ENCODE measurements around the gene SLC13A2.
A peak's percentile ranks its signal among the peaks of the same experiment; 100 is the strongest.

SLC13A2 gene

DNA sequence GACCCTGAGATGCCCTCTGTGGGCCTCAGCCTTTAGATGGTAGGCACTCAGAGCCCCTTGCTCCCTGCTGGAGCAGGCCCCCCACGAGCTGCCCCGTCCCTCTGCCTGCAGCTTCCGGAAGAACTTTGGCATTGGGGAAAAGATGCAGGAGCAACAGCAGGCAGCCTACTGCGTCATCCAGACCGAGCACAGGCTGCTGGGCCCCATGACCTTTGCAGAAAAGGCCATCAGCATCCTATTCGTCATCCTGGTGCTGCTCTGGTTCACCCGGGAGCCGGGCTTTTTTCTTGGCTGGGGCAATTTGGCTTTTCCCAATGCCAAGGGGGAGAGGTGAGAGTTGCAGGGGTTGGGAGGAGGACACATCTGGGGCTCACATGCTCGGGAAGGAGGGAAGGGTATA lies 20.0 kb downstream of the SLC13A2 start:
- no peak for DNase-seq (ENCODE audit: low read depth)

DNA sequence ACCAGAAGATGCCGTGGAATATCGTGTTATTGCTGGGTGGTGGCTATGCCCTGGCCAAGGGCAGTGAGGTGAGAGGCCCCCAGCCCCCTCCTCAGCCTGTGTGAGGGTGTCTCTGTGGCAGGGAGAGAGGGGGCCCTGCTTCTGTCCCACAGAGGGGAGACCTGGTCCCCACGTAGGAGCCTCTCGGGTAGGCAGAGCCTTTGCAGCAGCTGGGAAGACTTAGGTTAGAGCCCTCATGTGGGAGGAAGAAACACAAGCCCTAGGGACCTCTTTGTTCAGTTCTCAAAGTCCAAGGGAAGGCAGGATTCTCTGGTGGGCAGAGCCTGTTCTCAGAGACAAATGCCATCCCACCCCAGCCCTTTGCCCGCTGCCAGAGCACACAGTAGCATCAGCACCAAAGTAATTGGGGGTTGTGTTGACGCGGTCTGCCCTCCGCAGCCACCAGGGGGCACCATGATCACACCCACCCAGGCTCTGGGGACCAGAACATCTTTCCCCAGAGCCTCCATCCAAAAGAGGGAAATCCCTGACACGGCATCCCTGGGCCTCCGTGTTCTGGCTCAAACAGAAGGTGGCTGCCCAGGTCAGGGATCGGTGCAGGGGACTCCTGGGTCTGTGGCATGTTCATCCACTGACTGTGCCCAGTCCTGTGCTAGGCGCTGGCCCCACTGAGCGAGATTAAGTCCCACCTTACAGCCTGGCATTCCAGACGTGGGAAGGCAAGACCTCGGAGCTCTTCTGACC lies 21.2 kb downstream of the SLC13A2 start:
- peak; percentile 17 for DNase-seq (ENCODE audit: low read depth)

DNA sequence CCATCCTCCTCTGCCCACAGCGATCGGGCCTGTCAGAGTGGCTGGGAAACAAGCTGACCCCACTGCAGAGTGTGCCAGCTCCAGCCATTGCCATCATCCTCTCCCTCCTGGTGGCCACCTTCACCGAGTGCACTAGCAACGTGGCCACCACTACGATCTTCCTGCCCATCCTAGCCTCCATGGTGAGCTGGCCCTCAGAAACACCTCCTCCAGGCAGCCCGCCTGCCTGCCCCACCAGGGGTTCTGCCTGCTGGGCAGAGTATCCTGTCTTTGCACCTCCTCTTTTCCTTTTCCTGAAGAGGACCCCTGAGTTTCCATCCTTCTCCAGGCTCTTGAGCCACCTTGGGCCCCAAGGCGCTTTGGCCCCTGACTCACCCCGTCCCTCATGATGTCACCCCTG lies 22.2 kb downstream of the SLC13A2 start:
- DNase-seq (ENCODE audit: low read depth) = no peak

DNA sequence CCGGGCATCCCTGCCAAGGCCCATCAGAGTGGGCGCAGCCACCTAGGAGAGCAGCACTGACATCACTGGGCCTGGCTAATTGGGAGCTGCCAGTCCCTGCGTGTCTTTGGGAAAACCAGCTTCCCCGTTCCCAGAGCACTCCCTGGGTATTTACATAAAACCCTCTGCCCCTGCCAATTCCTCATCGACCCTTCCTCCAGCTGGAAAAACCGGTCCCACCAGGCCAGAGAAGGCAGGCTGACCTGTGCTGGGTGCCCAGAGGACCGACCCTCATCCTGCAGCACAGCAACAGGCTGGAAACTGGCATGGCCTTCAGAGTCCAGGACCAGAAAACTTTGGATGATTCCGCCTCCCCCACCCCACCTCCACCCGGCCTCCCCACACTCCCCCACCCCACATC lies 24.5 kb downstream of the SLC13A2 start:
- DNase-seq (ENCODE audit: low read depth) = no peak

DNA sequence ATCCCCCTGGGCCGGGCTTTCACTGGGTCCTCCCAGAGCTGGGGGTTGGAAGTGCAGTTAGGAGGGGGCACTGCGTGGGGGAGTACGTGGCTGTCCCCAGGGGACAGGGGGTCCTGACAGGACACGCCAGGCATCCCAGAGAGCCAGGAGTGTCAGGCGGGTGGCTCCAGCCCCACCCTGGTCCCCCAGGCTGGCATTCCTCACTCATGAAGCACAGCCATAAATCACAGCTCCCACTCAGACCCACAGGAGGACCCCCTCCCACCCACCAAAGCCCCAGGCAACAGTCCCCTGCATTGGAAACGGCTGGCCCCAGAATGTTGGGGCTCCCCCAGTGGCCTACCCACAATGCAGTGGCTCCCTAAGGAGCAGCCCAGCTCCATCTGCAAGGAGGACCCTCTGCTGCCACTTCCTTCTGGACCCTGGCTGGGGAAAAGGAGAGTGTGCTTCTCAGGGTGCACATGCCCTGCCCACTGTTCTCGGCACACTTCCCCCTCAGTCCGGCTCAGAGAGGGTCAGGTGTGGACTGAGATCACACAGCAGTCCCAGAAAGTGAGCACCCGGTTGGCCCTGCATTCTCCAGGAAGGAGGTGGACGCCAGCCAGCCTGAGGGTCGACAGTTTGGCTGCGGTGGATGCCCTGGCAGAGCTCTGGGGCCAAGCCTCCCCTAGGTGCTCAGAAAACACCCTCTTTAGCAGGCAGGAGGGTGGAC lies 25.4 kb downstream of the SLC13A2 start:
- DNase-seq (ENCODE audit: low read depth) = no peak

DNA sequence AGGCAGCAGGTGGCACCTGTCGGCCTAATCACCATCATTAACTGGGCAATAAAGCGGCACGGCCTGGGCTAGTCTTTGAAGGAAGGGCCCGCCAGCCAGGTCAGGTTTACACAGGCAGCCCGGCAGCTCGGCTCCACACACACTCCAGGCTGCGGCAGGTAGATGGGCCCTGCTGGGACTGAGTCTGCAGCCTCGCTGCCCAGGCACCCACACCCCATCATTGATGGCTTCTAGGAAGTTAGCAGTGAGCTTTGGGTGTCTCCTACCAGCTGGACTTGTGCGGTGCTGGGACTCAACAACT lies 25.9 kb downstream of the SLC13A2 start:
- no peak for DNase-seq (ENCODE audit: low read depth)

DNA sequence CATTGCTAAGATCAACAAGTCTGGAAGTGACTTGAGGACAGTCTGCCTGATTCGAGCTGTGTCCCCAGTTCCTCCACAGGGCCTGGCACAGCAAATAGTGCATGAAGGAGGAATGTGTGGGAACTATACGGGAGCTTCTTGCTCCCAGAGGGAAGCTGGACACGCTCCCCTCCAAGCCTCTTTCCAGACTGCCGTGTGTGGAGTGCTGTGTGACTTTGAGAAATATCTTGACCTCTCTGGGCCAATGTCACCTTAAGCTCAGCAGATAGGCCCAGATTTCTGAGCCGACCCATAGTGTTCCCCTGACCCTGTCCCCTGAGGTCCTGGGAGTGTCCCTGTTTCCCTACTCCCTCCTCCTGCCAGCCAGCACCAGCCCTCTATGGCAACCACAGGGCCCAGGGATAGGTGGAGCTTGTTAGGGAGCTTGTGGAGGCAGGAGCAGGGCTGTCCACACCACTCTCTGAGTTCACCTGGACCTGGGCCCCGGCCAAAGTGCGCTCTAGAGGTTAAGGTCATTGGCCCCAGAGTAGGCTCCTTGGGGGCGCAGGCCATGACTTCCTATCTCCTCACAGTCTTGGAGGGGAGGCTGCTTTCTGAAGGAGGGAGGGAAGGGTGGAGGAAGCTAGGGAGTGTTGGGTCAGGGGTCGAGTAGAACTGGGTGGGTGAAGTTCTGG lies 26.4 kb downstream of the SLC13A2 start:
- DNase-seq (ENCODE audit: low read depth) = no peak

DNA sequence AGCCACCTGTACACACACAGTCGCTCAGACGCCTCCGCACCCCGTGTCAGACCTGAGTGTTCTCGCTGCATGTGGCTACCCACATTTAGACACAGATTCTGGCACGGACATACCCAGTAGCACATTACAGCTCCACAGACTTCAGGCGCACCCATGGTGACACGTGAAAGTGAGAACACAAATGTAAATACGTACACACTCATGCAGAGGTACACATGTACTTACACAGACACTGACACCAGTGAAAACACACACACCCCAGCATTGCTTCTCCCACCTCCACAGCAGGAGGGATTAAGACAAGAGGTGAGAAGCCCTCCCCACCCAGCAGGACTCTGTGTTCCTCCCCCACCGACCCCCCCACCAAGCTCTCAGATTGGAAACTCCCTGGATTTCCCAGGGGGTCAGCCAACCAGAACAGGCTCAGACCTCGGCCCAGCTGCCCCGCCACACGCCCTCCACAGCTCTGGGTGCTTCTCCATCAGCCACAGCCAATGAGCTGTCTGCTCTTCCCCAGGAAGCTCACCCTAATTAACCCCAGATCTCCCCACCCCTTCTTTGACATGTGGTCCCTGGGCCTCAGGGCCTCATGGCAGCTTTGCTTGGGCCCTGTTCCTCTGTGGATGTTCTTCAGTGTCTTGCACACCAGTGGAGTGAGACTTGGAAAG lies 27.4 kb downstream of the SLC13A2 start:
- DNase-seq (ENCODE audit: low read depth) = no peak

DNA sequence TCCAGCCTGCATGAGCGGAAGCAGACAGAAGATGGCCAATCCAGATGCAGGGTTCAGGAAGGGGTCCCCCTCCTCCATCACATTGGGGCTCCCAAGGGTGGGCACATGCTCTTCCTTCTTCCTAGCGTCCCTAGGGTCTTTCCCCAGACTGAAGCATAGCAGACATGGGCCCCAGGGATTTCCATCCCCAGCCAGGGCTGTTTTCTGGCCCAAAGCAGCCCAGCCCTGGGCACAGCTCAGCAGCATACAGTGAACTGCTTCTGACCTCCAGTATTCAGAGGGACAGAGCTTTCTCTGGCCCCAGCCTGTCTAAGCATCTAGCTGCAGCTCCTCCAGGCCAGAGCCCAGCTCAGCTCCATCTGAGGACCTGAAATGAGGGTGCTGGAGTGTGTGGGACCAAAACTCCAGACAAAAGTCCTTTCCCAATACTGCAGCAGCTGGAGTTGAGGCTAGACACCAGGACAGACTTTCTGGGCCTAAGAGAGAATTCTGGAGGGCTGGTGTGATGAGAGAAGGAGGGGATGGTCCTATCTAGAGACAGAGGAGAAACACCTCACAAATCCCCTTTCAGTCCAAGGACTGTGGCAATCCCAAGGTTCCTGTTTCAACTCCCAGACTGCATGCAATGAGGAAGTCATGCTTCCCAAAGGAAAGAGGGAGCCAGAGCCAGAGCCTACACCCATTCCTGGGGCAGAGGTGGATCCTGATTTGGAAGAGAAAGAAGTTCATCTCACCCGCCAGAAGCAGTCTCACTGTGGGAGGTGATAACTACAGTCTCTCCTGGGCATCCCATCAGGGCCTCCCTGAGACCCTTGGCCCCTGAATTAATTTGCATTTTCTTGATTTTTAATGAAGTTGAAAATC lies 28.2 kb downstream of the SLC13A2 start:
- DNase-seq (ENCODE audit: low read depth) = no peak

DNA sequence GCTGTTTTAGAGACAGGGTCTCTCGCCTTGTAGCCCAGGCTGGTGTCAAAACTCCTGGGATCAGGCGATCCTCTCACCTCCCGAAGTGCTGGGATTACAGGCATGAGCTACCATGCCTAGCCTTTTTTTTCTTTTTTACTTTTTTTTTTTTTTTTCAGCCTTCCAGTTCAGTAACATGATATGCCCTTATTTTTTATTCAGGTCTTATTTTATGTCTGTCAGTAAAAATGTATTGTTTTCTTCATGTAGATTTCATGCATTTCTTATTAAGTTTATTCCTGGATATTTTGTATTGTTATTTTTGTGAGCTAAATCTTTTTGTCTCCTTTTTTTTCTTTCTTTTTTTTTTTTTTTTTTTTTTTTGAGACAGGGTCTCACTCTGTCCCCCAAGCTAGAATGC lies 30.0 kb downstream of the SLC13A2 start:
- DNase-seq (ENCODE audit: low read depth) = no peak

DNA sequence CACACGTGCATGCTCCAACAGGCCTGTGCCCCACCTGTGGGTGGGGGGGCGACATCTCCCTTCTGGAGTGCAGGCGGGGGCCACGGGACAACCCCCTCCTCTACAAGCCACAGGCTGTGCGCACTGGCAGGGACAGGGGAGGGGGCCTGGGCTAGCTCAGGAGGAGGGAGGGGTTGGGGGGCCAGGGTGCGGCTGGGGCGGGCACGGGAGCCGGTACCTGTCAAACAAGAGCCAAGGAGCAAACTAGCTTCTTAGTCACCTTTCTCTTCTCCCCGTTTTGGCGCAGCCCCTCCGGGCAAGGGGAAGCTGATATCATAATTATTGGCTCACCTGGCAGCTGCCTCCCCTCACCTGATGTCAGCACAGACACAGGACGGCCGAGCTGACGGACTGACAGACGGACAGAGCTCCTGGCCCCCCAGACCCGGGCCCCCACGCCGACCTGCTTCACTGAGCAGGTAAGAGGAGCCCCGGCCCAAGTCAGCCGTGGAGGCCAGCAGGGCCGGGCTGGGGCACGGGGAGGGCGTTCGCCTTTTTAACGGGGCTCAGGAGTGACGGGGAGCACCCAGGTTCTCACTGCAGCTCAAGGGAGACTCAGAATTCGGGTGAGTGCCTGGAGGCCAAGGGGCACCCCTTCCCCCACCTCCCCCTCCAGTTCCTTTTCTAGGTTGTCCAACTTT lies 32.7 kb downstream of the SLC13A2 start, which contains the start of gene FOXN1:
Gene FOXN1, plus strand, starts transcription at position 363 of the 680 bp plus-strand sequence. CDS start 17,622 bp downstream, outside the sequence.
- no peak for DNase-seq (ENCODE audit: low read depth)

DNA sequence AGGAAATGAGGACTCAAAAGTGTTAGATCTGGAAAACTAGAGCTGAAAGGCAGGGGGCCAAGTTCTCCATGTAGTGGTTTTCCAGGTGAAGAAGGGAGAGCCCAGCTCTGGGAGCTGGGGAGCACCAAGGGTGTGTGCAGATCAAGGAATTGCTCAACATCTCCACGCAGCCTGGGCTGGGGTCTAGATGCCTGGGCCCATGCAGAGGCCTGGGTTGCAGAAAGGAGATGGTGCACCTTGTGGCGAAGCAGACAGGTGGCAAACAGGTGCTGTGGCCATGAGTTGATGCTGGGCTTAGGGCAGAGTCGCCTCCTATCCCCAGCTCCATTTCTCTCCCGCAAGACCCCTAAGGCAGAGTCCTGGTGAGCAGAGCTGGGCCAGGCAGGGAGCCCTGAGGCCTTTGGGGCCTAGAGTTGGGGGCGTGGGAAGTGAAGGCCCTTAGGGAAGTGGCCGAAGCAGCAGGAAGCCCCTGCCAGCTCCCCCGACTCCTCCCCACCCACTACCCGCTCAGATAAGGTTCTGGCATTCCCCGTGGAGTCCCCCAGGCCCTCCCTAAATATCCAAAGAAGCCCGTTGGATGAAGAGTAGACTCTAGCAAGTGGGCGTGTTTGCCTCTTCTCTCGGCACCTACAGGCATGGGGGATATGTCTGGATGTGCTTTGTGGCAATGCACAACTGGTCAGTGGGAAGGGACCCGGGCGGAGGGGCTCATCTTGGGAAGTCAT lies 33.5 kb downstream of the SLC13A2 start:
- DNase-seq (ENCODE audit: low read depth) = no peak

DNA sequence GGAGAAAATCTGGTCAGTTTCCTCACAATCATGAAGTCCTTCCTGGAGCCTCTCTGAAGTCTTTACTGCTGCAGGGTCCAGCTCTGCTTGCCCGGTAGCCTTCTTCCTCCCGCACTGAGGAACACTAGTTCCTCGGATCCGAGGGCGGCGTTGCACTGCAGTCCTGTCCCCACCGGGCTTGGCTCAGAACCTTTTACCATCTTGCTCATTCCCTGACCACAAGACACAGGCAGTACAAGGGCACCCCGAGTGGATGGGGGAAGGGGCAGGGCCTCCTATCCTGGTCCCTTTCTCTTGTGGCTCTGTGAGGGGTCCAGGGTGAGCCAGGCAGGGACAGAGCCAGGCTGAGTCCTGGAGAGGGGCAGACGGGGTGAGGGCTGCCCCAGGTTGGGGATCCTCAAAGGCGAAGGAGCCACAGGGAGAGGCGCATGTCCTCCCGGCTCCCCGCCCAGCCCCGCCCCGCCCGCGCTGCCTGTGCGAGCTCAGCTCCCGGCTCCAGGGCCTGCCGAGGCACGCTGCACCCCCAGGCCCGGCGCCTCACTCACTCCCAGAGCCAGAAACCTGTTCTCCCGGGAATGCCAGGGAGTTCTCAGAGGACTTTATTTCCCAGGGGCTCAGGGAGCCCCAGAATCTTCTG lies 34.2 kb downstream of the SLC13A2 start:
- DNase-seq (ENCODE audit: low read depth) = no peak

DNA sequence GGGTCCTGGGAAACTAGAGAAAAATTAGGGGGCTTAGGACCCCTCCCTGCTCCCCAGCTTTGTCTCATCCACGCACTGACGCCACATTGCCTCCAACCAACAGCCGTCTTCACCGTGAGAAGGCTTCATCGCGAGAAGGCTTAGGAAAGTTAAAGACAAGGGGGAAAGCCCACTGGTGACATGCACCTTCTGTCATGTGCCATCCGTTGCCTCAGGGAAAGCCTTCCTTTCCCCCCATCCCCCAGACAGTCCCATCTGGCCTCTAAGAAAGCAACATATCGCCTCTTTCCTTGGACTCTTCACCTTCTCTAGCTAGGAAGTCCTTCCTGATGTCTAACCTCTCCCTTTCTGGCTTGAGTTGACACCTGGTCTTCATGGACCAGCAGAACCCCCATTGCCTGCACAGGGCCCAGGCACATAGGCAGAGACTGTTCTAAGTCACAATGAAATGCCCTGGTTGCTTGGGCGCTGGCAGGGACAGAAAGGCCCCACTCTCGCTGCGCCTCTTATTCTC lies 34.8 kb downstream of the SLC13A2 start:
- DNase-seq (ENCODE audit: low read depth) = no peak

DNA sequence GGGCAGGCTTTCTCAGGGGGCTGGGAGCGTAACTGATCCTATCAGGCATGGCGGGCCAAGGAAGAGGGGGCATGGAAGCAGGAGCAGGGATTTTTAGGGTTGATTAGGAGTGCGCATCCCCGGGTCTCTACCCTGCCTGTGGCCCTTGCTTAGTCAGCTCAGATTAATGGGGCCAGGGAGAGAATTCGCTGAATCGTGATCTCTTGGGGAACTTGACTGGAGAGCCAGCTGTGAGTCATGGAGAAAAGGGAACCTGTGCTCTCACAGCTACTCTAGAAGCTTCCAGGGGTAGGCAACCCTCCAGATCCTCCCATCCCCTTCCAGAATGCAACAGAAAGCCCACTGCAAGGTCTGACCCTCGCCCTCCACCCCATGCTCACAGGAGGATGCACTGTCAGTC lies 36.3 kb downstream of the SLC13A2 start:
- no peak for DNase-seq (ENCODE audit: low read depth)

DNA sequence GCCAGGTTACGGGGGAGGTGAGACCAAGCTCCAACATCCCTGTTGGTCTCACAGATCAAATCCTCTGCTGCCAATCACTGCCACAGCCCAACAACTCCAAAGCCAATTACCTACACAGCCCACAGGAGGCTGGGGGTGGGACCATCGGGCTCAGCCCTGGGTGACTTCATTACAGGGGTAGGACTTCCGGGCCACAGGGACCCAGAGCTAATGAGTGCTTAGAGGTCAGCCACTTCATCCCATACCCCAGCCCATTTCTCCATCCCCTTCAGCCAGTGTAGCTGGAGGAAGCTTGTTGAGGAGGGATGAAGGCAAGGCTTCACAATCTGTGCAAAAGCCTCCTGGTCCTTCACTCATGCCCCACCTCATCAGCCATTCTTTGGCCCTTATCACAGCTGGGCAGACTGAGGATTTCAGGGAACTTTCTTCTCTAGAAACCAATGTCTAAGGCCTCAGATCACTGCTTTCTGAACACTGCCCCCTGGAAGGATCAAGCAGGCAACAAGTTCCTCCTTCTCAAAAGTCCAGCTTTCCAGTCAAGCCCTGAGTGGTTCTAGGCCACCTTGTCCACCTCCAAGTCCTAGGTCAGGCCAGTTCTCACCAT lies 38.5 kb downstream of the SLC13A2 start:
- DNase-seq (ENCODE audit: low read depth) = no peak

DNA sequence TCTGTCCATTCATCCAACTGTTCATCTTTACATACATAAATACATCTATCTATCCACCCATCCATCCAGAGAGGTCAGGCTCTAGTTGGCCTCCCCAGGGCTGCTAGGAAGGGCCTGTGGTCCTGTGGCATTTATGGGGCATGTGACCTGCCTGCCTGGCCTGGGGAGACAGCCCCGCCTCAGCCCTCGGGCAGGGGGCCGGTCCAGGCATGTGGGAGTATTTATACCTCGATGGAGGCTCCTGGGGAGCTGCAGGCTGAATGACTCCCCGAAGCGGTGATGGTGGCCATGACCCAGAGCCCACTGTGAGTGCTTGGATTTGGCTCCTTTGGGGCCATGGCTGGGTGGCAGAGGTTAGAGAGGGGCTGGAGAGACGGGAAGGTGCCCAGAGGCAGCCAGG lies 40.0 kb downstream of the SLC13A2 start:
- DNase-seq (ENCODE audit: low read depth) = no peak

DNA sequence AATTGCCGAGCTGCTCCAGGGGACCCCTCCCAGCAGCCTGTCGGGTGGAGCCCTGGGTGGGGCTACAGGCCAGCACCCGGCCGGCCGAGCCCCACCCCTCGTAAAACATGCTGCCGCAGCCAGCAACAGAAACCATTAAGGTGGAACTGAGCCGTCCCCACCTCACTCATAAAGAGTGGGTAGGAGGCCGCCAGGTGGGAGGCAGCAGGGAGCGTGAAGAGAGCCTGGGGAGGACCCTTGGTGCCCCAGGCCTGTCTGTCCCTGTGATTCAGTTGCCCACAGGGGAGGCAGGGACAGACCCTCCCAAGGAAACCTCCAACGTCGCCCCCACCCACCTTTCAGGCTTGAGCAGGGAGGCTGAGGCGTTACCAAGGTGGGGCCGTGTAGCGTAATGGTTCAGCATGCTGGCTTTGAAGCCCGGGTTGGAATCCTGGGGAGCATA lies 41.1 kb downstream of the SLC13A2 start:
- no peak for DNase-seq (ENCODE audit: low read depth)

DNA sequence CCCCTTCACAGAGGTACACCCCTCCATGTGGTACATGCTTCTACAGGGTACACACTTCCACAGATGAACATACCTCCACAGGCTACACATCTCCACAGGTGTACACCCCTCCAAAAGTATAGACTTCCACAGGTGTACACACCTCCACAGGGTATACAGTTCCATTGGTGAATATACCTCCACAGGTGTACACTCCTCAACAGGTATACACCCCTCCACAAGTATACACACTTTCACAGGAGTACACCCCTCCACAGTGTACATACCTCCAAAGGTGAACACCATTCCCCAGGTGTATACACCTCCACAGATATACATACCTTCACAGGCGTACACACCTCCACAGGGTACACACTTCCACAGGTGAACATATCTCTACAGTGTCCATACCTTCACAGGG lies 42.1 kb downstream of the SLC13A2 start:
- DNase-seq (ENCODE audit: low read depth) = no peak

Data from HS-27A (cell line).